ENCODE data around the gene U2AF2. TPM values are rescaled to one million over a fixed set of nuclear protein-coding genes. Genes with fewer than 3 reads are reported as not detected.

Gene U2AF2
- total and polyA plus RNA-seq, 9 of the 15 experiments (the other 6 are each of a cell fraction or from before 2014, with no cell fraction given) = 3.0 to 331 (median 157) TPM

DNA sequence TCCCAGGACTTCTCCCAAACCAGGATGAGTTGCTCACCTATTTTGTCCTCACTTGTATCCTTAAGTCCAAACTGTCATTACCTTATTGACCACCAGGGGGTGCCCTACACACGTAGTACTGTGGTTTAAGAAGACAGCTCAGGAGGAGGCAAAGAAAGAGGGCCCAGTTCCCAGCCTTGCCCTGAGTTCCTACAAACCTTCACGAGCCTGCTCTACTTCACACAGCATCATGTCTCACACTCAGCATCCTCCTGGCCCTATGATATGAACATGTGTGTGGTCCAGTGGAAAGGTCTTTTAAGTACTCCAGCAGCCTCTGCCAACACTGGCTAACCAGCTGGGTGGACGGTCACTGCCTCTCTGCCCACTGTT lies 22.4 kb upstream of the U2AF2 start (continued):
- TF ChIP-seq CC2D1A (IDR thresholded peaks at IDR 0.05) (peak; percentile 53; the same call in 1 of the 2 replicates), SRF (CRISPR knock-in tag; IDR thresholded peaks at IDR 0.05) (no peak), RAD21 (CRISPR knock-in tag; conservative IDR thresholded peaks at IDR 0.05 in 1 of 2, IDR thresholded peaks at IDR 0.05 in 1 of 2) (peak; percentile 79 to 87), RFX7 (CRISPR knock-in tag; IDR thresholded peaks at IDR 0.05) (no peak), ZNF561 (CRISPR knock-in tag; conservative IDR thresholded peaks at IDR 0.05) (no peak), FOXJ3 (CRISPR knock-in tag; IDR thresholded peaks at IDR 0.05) (no peak), PTBP1 (IDR thresholded peaks at IDR 0.05; ENCODE audit: low read depth, low read length) (no peak), ZNF75A (CRISPR knock-in tag; IDR thresholded peaks at IDR 0.05) (no peak), SAFB (IDR thresholded peaks at IDR 0.05; ENCODE audit: borderline replicate concordance, low read depth, low read length) (no peak), LCOR (CRISPR knock-in tag; IDR thresholded peaks at IDR 0.05) (no peak), TEAD4 (IDR thresholded peaks at IDR 0.05; ENCODE audit: low read length) (no peak), TEAD4 (CRISPR knock-in tag; IDR thresholded peaks at IDR 0.05; ENCODE audit: borderline replicate concordance) (no peak), NFATC3 (IDR thresholded peaks at IDR 0.05) (no peak), RCOR1 (IDR thresholded peaks at IDR 0.05; ENCODE audit: borderline replicate concordance in 1 of 2, low read depth in 2 of 2, low read length in 2 of 2) (no peak; a peak in 1 of 4 replicates), BRCA1 (IDR thresholded peaks at IDR 0.05) (no peak), BRCA1 (CRISPR knock-in tag; IDR thresholded peaks at IDR 0.05) (no peak), ADNP (tag; IDR thresholded peaks at IDR 0.05) (no peak)
- TF ChIP-seq, protein P1, sequence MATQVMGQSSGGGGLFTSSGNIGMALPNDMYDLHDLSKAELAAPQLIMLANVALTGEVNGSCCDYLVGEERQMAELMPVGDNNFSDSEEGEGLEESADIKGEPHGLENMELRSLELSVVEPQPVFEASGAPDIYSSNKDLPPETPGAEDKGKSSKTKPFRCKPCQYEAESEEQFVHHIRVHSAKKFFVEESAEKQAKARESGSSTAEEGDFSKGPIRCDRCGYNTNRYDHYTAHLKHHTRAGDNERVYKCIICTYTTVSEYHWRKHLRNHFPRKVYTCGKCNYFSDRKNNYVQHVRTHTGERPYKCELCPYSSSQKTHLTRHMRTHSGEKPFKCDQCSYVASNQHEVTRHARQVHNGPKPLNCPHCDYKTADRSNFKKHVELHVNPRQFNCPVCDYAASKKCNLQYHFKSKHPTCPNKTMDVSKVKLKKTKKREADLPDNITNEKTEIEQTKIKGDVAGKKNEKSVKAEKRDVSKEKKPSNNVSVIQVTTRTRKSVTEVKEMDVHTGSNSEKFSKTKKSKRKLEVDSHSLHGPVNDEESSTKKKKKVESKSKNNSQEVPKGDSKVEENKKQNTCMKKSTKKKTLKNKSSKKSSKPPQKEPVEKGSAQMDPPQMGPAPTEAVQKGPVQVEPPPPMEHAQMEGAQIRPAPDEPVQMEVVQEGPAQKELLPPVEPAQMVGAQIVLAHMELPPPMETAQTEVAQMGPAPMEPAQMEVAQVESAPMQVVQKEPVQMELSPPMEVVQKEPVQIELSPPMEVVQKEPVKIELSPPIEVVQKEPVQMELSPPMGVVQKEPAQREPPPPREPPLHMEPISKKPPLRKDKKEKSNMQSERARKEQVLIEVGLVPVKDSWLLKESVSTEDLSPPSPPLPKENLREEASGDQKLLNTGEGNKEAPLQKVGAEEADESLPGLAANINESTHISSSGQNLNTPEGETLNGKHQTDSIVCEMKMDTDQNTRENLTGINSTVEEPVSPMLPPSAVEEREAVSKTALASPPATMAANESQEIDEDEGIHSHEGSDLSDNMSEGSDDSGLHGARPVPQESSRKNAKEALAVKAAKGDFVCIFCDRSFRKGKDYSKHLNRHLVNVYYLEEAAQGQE (IDR thresholded peaks at IDR 0.05; ENCODE audit: borderline replicate concordance) = peak; percentile 76; the same call in 1 of the 2 replicates
- TF ChIP-seq, protein P1 (CRISPR knock-in tag; IDR thresholded peaks at IDR 0.05; ENCODE audit: low read depth) = no peak
- TF ChIP-seq, protein P2, sequence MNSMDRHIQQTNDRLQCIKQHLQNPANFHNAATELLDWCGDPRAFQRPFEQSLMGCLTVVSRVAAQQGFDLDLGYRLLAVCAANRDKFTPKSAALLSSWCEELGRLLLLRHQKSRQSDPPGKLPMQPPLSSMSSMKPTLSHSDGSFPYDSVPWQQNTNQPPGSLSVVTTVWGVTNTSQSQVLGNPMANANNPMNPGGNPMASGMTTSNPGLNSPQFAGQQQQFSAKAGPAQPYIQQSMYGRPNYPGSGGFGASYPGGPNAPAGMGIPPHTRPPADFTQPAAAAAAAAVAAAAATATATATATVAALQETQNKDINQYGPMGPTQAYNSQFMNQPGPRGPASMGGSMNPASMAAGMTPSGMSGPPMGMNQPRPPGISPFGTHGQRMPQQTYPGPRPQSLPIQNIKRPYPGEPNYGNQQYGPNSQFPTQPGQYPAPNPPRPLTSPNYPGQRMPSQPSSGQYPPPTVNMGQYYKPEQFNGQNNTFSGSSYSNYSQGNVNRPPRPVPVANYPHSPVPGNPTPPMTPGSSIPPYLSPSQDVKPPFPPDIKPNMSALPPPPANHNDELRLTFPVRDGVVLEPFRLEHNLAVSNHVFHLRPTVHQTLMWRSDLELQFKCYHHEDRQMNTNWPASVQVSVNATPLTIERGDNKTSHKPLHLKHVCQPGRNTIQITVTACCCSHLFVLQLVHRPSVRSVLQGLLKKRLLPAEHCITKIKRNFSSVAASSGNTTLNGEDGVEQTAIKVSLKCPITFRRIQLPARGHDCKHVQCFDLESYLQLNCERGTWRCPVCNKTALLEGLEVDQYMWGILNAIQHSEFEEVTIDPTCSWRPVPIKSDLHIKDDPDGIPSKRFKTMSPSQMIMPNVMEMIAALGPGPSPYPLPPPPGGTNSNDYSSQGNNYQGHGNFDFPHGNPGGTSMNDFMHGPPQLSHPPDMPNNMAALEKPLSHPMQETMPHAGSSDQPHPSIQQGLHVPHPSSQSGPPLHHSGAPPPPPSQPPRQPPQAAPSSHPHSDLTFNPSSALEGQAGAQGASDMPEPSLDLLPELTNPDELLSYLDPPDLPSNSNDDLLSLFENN (IDR thresholded peaks at IDR 0.05; ENCODE audit: low read depth in 2 of 2, low read length in 2 of 2) = no peak

Measured in K562 (cell line).